ENCODE measurements around the gene PARP6.
"Not testable (repeated sequence)": the region's sequence is repeated elsewhere in the genome, so short reads cannot be mapped to it uniquely, and the experiment has no call there.

Gene PARP6

DNA sequence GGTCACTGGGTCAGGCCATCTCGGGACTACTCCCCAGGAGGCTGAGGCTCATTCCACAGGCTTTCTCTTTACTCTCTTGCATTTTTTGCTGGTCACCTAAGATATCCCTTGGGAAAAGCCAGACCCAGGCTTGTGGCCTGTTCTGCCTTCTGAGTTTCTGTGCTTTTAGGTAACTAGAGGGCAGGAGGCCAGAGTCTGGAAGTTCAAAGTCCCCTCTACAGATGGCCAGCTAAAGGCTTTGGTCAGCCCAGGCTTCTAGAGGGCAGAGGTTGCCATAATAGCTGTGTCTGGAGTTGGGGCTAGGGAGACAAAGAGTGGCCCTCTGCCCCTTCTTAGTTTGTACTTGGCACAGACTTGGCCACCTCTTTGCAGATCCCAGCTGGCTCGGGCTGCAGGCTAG is 8.4 kb upstream of the PARP6 start:
- no peak for DNase-seq

DNA sequence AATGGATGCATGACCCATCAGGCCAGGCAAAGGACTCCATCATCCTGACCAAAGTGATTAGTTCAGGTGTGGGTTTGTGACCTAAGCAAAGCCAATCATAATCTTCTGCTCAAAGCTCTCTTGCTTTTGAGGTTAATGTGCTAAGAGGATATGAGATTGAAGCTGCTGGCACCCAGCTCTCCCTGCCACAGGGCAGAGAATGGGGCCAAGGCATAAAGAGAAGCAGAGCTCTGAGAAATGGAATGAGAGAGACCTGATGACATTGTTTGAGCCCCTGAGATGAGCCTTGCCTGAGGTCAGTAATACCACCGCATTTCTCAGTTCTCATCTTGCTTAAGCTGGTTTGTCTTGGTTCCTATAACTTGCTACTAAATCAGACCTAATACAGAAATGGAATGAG is 6.4 kb upstream of the PARP6 start:
- no peak for DNase-seq

DNA sequence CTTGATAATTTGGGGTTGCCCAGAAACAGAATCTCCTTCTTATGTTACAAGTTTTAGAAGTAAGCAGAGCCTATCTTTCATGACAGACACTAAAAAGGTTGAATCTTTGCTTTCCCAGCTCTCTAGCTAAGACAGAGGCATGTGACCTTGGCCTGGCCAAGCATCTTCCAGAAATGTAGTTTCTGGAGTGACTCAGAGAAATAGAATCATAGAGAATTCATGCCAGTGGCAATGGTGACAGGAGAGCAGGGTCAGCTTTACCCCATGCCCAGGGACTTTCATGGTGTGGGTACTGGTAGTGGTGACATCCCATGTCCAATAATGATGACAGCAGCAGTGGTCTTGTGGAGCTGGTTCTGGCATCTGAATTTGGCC is 4.0 kb upstream of the PARP6 start:
- DNase-seq = no peak

DNA sequence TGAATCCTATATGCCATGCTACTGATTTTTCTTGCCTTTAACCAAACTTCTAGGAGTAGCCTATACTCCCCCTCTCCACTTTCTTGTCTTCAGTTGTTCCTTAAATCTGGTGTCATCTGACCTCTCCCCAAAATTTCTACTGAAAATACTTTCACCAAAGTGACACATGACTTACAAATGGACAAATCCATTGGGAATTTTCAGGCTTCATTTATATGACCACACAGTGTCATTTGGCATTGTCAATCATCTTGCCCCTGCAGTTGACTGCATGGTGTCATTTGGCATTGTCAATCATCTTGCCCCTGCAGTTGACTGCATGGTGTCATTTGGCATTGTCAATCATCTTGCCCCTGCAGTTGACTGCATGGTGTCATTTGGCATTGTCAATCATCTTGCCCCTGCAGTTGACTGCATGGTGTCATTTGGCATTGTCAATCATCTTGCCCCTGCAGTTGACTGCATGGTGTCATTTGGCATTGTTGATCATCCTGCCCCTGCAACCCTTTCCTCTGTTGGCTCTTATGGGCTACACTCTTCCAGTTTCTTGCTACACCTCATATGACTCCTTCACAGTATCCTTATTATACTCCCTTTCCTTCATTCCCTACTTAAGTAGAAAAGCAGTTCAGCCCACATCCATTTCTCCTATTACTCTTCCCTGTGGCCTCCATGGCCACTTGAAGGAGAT is 3.4 kb upstream of the PARP6 start:
- not testable (repeated sequence) for DNase-seq

DNA sequence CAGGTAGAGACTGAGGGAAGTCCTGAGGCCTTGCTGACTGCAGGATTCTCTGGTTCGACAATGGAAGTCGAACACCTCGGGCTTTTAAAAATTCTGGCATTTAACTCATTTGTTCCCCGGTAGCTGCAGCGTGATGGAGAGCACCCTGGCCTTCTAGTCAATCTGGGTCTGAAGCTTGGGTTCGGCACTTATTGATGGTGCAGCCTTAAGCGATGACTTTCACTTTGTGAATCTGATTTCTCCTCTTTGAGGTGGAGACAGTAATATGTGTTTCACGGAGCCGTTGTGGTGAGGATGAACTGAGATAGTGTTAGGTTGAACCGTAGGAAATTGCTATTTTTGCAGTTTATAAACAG is 621 bp upstream of the PARP6 start:
- no peak for DNase-seq

GRCh38 chr15:72271895-72272212 is 500 bp downstream of the PARP6 start:
- peak in 1 of 3 donors; percentile 11 for DNase-seq

DNA sequence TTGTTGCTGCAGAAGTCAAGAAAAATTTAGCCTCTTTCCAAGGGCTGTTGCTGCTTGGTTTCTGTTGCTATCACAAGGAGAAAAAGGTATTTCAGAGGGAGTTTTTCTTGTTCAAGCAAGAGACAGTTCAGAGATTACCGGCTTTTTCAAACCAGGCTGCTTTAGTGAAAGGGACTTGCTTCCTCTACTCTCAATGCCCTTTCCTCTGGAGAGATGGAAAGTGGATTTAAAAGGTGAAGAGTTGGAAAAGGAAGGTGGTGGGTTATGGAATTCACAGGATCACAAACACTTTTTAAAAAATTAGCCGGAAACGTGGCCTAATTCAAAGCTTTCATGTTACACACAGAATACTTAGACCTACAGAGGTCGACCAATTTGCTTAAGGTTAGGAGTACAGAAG is 1.1 kb downstream of the PARP6 start:
- DNase-seq = peak in 1 of 3 donors; percentile 32

DNA sequence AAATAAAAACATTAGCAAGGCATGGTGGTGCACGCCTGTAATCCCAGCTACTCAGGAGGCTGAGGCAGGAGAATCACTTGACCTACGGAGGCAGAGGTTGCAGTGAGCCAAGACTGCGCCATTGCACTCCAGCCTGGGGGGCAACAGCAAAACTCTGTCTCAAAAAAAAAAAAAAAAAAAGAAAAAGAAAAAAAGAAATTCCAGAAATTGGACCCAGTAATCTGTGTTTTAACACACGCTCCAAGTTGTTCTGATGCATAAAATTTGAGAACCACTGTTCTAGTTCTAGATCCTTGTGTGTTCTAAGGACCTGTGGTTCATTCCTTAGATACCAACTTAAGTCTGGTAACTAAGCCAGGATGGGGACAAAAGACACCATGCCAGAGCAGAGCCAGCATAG is 2.6 kb downstream of the PARP6 start:
- DNase-seq = no peak

- DNase-seq = peak; percentile 59 to 78 (median 77)
These were observed 7.3 kb downstream of the PARP6 start for GRCh38 chr15:72265031-72265430.

GRCh38 chr15:72252663-72253299 is 19.6 kb downstream of the PARP6 start:
- no peak for DNase-seq

DNA sequence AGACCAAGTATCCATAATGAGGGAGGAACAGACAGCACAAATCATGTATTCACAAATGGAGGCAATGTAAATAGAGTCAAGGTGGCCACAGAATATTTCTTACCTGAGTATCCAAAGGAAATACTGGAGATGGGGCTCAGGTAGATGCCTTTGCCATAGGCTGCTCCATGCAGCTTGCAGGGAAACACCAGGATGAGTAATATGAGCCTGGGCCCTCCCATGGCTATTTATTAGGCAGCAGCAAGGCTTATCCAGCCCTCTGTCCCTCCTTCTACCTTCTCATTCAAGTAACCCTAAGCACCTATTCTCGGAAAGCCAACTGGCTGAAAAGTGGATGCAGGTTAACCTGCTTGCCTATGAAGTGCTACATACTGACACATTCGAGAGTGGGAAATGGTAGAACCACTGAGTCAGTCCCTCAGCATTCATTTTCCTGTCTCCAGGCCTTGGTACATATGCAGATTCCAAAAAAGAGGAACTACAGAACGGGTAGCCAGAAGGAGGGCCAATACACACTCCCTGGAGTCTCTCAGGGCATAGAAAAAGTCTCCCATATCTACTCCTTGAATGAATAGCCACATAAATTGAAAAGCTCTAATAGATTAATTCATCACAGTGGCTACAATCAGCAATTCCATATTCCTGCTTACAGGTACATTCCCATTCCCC is 23.1 kb downstream of the PARP6 start:
- peak; percentile 51 to 66 (median 56) for DNase-seq

DNA sequence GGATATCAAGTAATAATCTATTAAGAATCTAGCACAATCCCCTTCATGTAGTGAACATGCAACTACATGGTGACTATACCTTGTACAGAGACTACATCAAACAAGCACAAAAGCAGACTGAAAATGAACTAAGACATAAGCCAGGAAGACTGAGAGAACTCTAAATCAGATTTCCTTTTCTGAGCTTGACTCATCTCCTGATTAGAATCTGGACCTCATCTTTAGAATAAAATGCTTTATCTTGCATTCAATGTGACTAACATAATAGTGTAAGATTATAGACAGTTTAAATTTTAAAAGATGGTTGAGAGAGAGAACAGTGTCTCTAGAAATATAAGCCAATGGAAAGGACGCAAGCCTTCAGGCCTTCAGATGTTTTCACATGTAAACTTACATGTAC is 23.8 kb downstream of the PARP6 start:
- DNase-seq = no peak

- no peak for DNase-seq
These were observed 29.5 kb downstream of the PARP6 start for GRCh38 chr15:72242775-72243370.

- no peak for DNase-seq
These were observed 32.7 kb downstream of the PARP6 start for GRCh38 chr15:72239652-72240051.

GRCh38 chr15:72238586-72238985 is 33.8 kb downstream of the PARP6 start:
- no peak for DNase-seq

GRCh38 chr15:72237853-72238224 is 34.5 kb downstream of the PARP6 start:
- DNase-seq = no peak

- peak; percentile 92 to 96 (median 96) for DNase-seq
These were observed 35.1 kb downstream of the PARP6 start for GRCh38 chr15:72237029-72237852.

DNA sequence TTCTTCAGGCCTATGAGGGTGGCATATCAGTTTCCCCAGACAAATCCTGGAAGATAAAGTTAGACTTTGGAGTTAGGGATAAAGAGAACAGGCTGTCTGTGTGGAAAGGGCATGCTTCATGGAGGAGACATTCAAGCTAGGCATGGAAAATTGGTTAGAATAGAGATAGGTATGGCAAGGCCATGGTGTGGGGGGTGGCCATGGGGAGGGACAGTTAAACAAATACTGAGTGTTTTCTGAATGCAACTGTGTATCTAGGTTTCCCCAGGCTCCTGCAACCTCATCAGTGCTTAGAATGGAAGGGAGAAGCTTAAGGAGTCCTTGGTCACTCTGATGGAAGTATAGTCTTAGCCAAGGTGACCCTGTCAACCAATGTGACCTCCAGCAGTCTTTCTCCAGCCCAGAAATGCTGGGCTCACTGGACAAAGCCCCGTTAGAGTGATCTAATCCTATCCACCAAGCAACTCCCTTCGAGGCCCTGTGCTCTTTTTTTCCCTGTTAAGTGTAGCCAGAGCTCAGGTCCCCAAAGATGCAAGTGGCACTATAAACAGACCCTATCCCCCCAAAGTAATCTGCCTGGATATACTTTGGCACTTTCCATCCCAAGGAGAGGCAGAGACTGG is 35.9 kb downstream of the PARP6 start:
- no peak for DNase-seq

GRCh38 chr15:72235298-72235697 is 37.1 kb downstream of the PARP6 start:
- DNase-seq = no peak

- peak; percentile 22 to 45 (median 39) for DNase-seq
These were observed 38.6 kb downstream of the PARP6 start for GRCh38 chr15:72233769-72234168.

DNA sequence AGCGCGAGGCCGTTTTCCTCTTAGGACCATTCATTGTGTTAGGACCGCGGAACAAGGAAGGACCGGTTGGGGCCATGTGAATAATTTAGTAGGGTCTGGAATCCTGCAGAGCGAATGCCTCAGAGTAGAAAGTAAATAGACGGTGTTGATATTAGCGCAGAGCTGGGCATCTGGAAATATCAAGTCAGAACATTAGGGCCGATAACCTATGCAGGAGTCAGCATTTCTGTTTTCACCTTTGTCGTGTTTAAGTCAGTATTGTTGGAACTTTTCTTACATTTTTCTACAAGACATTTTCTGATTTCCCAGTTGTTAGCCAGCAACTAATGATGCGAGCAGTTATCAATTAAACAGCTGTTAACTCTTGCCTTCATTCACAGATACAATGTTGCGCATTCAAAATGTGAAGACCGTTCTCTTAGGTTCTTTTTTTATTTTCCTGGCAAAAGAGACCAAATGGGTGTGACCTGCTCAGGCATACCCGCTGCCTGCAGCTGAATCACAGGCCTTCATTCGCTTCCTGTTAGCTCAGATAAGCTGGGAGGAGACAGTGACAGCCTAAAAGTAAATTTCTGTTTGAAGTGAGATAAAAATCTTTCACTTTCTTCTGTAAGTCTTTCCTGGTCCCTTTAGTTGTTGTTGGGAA is 40.4 kb downstream of the PARP6 start:
- DNase-seq = peak; percentile 76 to 85 (median 77)

Data from suppressor macrophage treated with lipopolysaccharide for 1 hour (primary cell).